Endothelial cell of umbilical vein (primary cell): ENCODE measurements around the gene SLC15A1.

ENCODE experiments used
- MYC ChIP-seq: IDR thresholded peaks from one replicate; pipeline ENCODE4 v1.6.1; 2011; ENCODE audit warnings: mild to moderate bottlenecking, low read depth, low read length
- POLR2A ChIP-seq: IDR thresholded peaks from 2 replicates; pipeline ENCODE4 v1.6.1; 2012; ENCODE audit warnings: low read depth, mild to moderate bottlenecking, control low read depth, low read length
- POLR2AphosphoS5 ChIP-seq: IDR thresholded peaks from 2 replicates; pipeline ENCODE4 v1.6.1; 2012; ENCODE audit warnings: low read depth, mild to moderate bottlenecking, control low read depth, low read length, moderate library complexity; ENCODE audit not compliant: insufficient read depth
- TF ChIP-seq, protein P1 (sequence below), 2 donors: IDR thresholded peaks; 1 replicate in 1 of 2; 2 replicates in 1 of 2; pipeline ENCODE4 v1.5.1; 2011; ENCODE audit warnings: low read length in 2 of 2, mild to moderate bottlenecking in 2 of 2, moderate library complexity in 2 of 2, control low read depth in 1 of 2, inconsistent platforms in 1 of 2, low read depth in 1 of 2; ENCODE audit not compliant: insufficient read depth in 1 of 2; ENCODE audit errors: extremely low read depth in 1 of 2

GRCh38 chr13:98652276-98652675 lies 100.2 kb downstream of the SLC15A1 start:
- no peak for TF ChIP-seq POLR2A
- no peak for TF ChIP-seq POLR2AphosphoS5
- TF ChIP-seq, protein P1, sequence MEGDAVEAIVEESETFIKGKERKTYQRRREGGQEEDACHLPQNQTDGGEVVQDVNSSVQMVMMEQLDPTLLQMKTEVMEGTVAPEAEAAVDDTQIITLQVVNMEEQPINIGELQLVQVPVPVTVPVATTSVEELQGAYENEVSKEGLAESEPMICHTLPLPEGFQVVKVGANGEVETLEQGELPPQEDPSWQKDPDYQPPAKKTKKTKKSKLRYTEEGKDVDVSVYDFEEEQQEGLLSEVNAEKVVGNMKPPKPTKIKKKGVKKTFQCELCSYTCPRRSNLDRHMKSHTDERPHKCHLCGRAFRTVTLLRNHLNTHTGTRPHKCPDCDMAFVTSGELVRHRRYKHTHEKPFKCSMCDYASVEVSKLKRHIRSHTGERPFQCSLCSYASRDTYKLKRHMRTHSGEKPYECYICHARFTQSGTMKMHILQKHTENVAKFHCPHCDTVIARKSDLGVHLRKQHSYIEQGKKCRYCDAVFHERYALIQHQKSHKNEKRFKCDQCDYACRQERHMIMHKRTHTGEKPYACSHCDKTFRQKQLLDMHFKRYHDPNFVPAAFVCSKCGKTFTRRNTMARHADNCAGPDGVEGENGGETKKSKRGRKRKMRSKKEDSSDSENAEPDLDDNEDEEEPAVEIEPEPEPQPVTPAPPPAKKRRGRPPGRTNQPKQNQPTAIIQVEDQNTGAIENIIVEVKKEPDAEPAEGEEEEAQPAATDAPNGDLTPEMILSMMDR (IDR thresholded peaks at IDR 0.05; ENCODE audit: extremely low read depth in 1 of 2, insufficient read depth in 1 of 2, low read depth in 1 of 2, low read length in 2 of 2) = no peak
- TF ChIP-seq MYC = no peak
